Endothelial cell of umbilical vein (primary cell): ENCODE measurements around the gene FAM210A. TPM values are rescaled to one million over a fixed set of nuclear protein-coding genes. Genes with fewer than 3 reads are reported as not detected.

Experiments
- BruUV-seq: library from RNA; stranded (reverse); fragments of 400-500 nt; replicated peaks from 2 replicates; lab custom pipeline; 2021; lab: Mats Ljungman, UMichigan
- CTCF ChIA-PET: fragments of 300-600, 350-600 bp; sonication (Branson Sonifier 250); formaldehyde crosslinking; loops from one replicate; lab custom pipeline; 2021; ENCODE audit warnings: antibody characterized with exemption, inconsistent platforms; lab: Charles Lee
- POLR2A ChIA-PET: fragments of 300-600, 350-600 bp; sonication (Branson Sonifier 250); formaldehyde crosslinking; loops from one replicate; lab custom pipeline; 2021; ENCODE audit warnings: antibody characterized with exemption, inconsistent platforms; lab: Charles Lee
- DNase-seq: peaks from one replicate; pipeline ENCODE4 v3.0.0-alpha.2; 2011; ENCODE audit warnings: low read depth, low spot score
- FAIRE-seq: peaks from 2 replicates; lab custom pipeline; 2011; peaks lifted over from hg19 to GRCh38; lab: Jason Lieb, UNC
- H2AFZ ChIP-seq: 2 replicates; pipeline ENCODE4 v1.6.0; 2012; ENCODE audit warnings: low read depth, low read length, control low read depth, inconsistent platforms
- H3K27ac ChIP-seq: 2 replicates; pipeline ENCODE4 v1.5.1; 2011; ENCODE audit warnings: low read depth, mild to moderate bottlenecking, control low read depth, low read length, moderate library complexity; ENCODE audit not compliant: insufficient read depth
- H3K27me3 ChIP-seq, 2 experiments: 2 replicates each; pipeline versions ENCODE4 v1.6.0 to v1.6.1; 2011; ENCODE audit warnings: low read length in 2 of 2, mixed read lengths in 1 of 2; ENCODE audit not compliant: control insufficient read depth in 2 of 2, insufficient read depth in 2 of 2
- H3K36me3 ChIP-seq, 2 experiments: 2 replicates in 1 of 2; 3 replicates in 1 of 2; pipeline ENCODE4 v1.5.1; 2011; ENCODE audit warnings: low read length in 2 of 2, mild to moderate bottlenecking in 1 of 2, moderate library complexity in 1 of 2; ENCODE audit not compliant: control insufficient read depth in 2 of 2, insufficient read depth in 2 of 2; ENCODE audit errors: extremely low read depth in 1 of 2
- H3K4me1 ChIP-seq: 3 replicates; pipeline ENCODE4 v1.5.1; 2011; ENCODE audit warnings: mild to moderate bottlenecking, low read length; ENCODE audit not compliant: control insufficient read depth, insufficient read depth; ENCODE audit errors: extremely low read depth
- H3K4me2 ChIP-seq: 2 replicates; pipeline ENCODE4 v1.6.1; 2011; ENCODE audit warnings: low read length, control low read depth, mixed read lengths; ENCODE audit not compliant: insufficient read depth
- H3K4me3 ChIP-seq, 3 experiments: fragments of 200-600 bp in 1 of 3; sonication (generic), shearing (Covaris generic) in 1 of 3; replicated peaks in 1 of 3; 2 replicates each; pipeline ENCODE4 v1.5.1; 2011 to 2016; ENCODE audit warnings: control low read depth in 3 of 3, low read length in 3 of 3, mild to moderate bottlenecking in 2 of 3, inconsistent platforms in 1 of 3, low read depth in 1 of 3, moderate library complexity in 1 of 3; ENCODE audit not compliant: insufficient read depth in 1 of 3
- H3K79me2 ChIP-seq: 2 replicates; pipeline ENCODE4 v1.6.0; 2012; ENCODE audit warnings: low read length, inconsistent platforms; ENCODE audit not compliant: control insufficient read depth, insufficient read depth
- H3K9ac ChIP-seq: replicated peaks from 2 replicates; pipeline ENCODE3; 2011; ENCODE audit warnings: low read length, control low read depth; ENCODE audit not compliant: insufficient read depth; ENCODE audit errors: extremely low read depth
- H3K9me1 ChIP-seq: replicated peaks from 3 replicates; pipeline ENCODE4 v1.6.0; 2011; ENCODE audit warnings: mild to moderate bottlenecking, low read length; ENCODE audit not compliant: control insufficient read depth, insufficient read depth; ENCODE audit errors: extremely low read depth
- H3K9me3 ChIP-seq: replicated peaks from 2 replicates; pipeline ENCODE4 v1.5.1; 2012; ENCODE audit warnings: low read length, inconsistent platforms; ENCODE audit not compliant: control insufficient read depth, insufficient read depth
- H4K20me1 ChIP-seq: replicated peaks from 2 replicates; pipeline ENCODE3; 2011; ENCODE audit warnings: mild to moderate bottlenecking, low read length; ENCODE audit not compliant: control insufficient read depth, insufficient read depth; ENCODE audit errors: extremely low read depth
- EZH2 ChIP-seq: IDR thresholded peaks from 2 replicates; pipeline ENCODE4 v1.6.1; 2012; ENCODE audit warnings: borderline replicate concordance, low read depth, mild to moderate bottlenecking, moderate library complexity, low read length, inconsistent platforms; ENCODE audit not compliant: severe bottlenecking
- FOS ChIP-seq: IDR thresholded peaks from 2 replicates; pipeline ENCODE4 v1.6.1; 2011; ENCODE audit warnings: mild to moderate bottlenecking, low read length, moderate library complexity, borderline replicate concordance; ENCODE audit not compliant: insufficient read depth
- GATA2 ChIP-seq: IDR thresholded peaks from 2 replicates; pipeline ENCODE4 v1.7.0; 2011; ENCODE audit warnings: low read depth, mild to moderate bottlenecking, moderate library complexity, mixed read lengths, low read length; ENCODE audit not compliant: insufficient read length, insufficient read depth
- JUN ChIP-seq: IDR thresholded peaks from 2 replicates; pipeline ENCODE4 v1.6.1; 2011; ENCODE audit warnings: borderline replicate concordance, low read depth; ENCODE audit not compliant: insufficient read length, insufficient read depth
- MYC ChIP-seq: IDR thresholded peaks from one replicate; pipeline ENCODE4 v1.6.1; 2011; ENCODE audit warnings: mild to moderate bottlenecking, low read depth, low read length
- POLR2A ChIP-seq: IDR thresholded peaks from 2 replicates; pipeline ENCODE4 v1.6.1; 2012; ENCODE audit warnings: low read depth, mild to moderate bottlenecking, control low read depth, low read length
- POLR2AphosphoS5 ChIP-seq: IDR thresholded peaks from 2 replicates; pipeline ENCODE4 v1.6.1; 2012; ENCODE audit warnings: low read depth, mild to moderate bottlenecking, control low read depth, low read length, moderate library complexity; ENCODE audit not compliant: insufficient read depth
- dilution Hi-C: fragments of 300-500 bp; cut with MboI; formaldehyde crosslinking; loops from one replicate; pipeline ENCODE4 v1.15.0; 2019; ENCODE audit warnings: low sequenced_read_pairs; ENCODE audit not compliant: extremely low pct_ligation_motif_present
- intact Hi-C: fragments of 100-400 bp; cut with micrococcal nuclease; formaldehyde crosslinking; loops from one replicate; pipeline ENCODE4 v1.10.0; 2022
- polyA plus RNA-seq, 4 experiments: library from polyadenylated mRNA; depleted of rRNA in 3 of 4; stranded (reverse) in 3 of 4; unstranded in 1 of 4; fragments of >200 nt; gene quantifications; 2 replicates each; pipeline versions ENCODE4 v1.2.1 to v1.2.3, GENCODE V29; 2011 to 2012; ENCODE audit warnings: missing spikeins in 1 of 4
- total RNA-seq: library from RNA; stranded (reverse); gene quantifications from 2 replicates; pipeline ENCODE4 v1.2.3, GENCODE V29; 2021
- TF ChIP-seq, protein P1 (sequence below), 2 donors: IDR thresholded peaks; 1 replicate in 1 of 2; 2 replicates in 1 of 2; pipeline ENCODE4 v1.5.1; 2011; ENCODE audit warnings: low read length in 2 of 2, mild to moderate bottlenecking in 2 of 2, moderate library complexity in 2 of 2, control low read depth in 1 of 2, inconsistent platforms in 1 of 2, low read depth in 1 of 2; ENCODE audit not compliant: insufficient read depth in 1 of 2; ENCODE audit errors: extremely low read depth in 1 of 2
- TF ChIP-seq, protein P2 (sequence below): IDR thresholded peaks from 2 replicates; pipeline ENCODE4 v1.6.1; 2011; ENCODE audit not compliant: insufficient read depth, insufficient read length

FAM210A gene
- total and polyA plus RNA-seq, 2 donors (not counting 3 experiments of a cell fraction or from before 2014, with no cell fraction given): 7.1 to 17.3 TPM

GRCh38 chr18:13646633-13647032 lies 79.7 kb downstream of the FAM210A start:
- no peak overlapping the region for H2AFZ ChIP-seq
- H3K4me2 ChIP-seq: no peak overlapping the region
- BruUV-seq: no TSS peak
- no peaks in the 10 kb centered on the region for H3K9me1 ChIP-seq
- H3K27ac ChIP-seq: no peak overlapping the region
- CTCF ChIA-PET: no interaction called here
- no peaks in the 10 kb centered on the region for H3K9me3 ChIP-seq
- no peak for DNase-seq
- no peak for FAIRE-seq
- POLR2A ChIA-PET: no interaction called here
- H3K79me2 ChIP-seq: no peaks in the 10 kb centered on the region
- dilution Hi-C loops (no loop called here), intact Hi-C loops (no loop called here)
- no peak overlapping the region for H3K4me3 ChIP-seq
- no peaks in the 10 kb centered on the region for H3K36me3 ChIP-seq
- no peaks in the 10 kb centered on the region for H4K20me1 ChIP-seq
- no peak overlapping the region for H3K9ac ChIP-seq
- H3K4me1 ChIP-seq: no peaks in the 10 kb centered on the region
- TF ChIP-seq EZH2 (no peak), MYC (no peak), POLR2AphosphoS5 (no peak)
- TF ChIP-seq, protein P1, sequence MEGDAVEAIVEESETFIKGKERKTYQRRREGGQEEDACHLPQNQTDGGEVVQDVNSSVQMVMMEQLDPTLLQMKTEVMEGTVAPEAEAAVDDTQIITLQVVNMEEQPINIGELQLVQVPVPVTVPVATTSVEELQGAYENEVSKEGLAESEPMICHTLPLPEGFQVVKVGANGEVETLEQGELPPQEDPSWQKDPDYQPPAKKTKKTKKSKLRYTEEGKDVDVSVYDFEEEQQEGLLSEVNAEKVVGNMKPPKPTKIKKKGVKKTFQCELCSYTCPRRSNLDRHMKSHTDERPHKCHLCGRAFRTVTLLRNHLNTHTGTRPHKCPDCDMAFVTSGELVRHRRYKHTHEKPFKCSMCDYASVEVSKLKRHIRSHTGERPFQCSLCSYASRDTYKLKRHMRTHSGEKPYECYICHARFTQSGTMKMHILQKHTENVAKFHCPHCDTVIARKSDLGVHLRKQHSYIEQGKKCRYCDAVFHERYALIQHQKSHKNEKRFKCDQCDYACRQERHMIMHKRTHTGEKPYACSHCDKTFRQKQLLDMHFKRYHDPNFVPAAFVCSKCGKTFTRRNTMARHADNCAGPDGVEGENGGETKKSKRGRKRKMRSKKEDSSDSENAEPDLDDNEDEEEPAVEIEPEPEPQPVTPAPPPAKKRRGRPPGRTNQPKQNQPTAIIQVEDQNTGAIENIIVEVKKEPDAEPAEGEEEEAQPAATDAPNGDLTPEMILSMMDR (IDR thresholded peaks at IDR 0.05; ENCODE audit: extremely low read depth in 1 of 2, insufficient read depth in 1 of 2, low read depth in 1 of 2, low read length in 2 of 2): no peak
- peaks cover 0 to 3% of the 10 kb centered on the region in 2 experiments for H3K27me3 ChIP-seq

DNA sequence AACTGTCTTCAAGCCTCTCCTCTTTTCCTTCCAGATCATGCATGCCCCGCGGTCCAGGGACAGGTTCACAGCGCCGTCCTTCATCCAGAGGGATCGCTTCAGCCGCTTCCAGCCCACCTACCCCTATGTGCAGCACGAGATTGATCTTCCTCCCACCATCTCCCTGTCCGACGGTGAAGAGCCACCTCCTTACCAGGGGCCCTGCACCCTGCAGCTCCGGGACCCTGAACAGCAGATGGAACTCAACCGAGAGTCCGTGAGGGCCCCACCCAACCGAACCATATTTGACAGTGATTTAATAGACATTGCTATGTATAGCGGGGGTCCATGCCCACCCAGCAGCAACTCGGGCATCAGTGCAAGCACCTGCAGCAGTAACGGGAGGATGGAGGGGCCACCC lies 81.3 kb downstream of the FAM210A start:
- Histone ChIP-seq H4K20me1 (no peaks in the 10 kb centered on the region), H3K36me3 (no peaks in the 10 kb centered on the region), H3K79me2 (no peaks in the 10 kb centered on the region), H3K4me2 (no peak overlapping the region), H3K9me3 (no peaks in the 10 kb centered on the region), H3K4me3 (no peak overlapping the region), H2AFZ (no peak overlapping the region), H3K27ac (no peak overlapping the region), H3K4me1 (no peaks in the 10 kb centered on the region), H3K9ac (no peak overlapping the region), H3K9me1 (no peaks in the 10 kb centered on the region), H3K27me3 (peaks cover 5 to 9% of the 10 kb centered on the region in 2 experiments)
- ChIA-PET POLR2A (no interaction called here), CTCF (interaction anchor here (1.2 kb wide), 1 partner anchor 10 kb away, joined by 3 read pairs; no protein-coding TSS in a partner anchor)
- intact Hi-C loops: no loop called here
- no TSS peak for BruUV-seq
- TF ChIP-seq POLR2AphosphoS5 (no peak), MYC (no peak), EZH2 (no peak), GATA2 (no peak), POLR2A (no peak), JUN (no peak), FOS (no peak)
- TF ChIP-seq, protein P1 (IDR thresholded peaks at IDR 0.05; ENCODE audit: extremely low read depth in 1 of 2, insufficient read depth in 1 of 2, low read depth in 1 of 2, low read length in 2 of 2): no peak
- TF ChIP-seq, protein P2, sequence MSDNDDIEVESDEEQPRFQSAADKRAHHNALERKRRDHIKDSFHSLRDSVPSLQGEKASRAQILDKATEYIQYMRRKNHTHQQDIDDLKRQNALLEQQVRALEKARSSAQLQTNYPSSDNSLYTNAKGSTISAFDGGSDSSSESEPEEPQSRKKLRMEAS: no peak
- DNase-seq (no peak), FAIRE-seq (no peak)
- dilution Hi-C loops: no loop called here
